GM18873 (cell line): ENCODE data around the gene FARP2.

ENCODE experiments used
- ATAC-seq: cut with Tn5 transposase; IDR thresholded peaks from one replicate; pipeline ENCODE4 v1.9.1; 2021; ENCODE audit warnings: mild to moderate bottlenecking, moderate library complexity, moderate number of reproducible peaks; ENCODE audit not compliant: unreplicated experiment, low FRiP score

Gene FARP2

GRCh38 chr2:241482126-241482955 lies 126.3 kb downstream of the FARP2 start:
- ATAC-seq: no peak

GRCh38 chr2:241483305-241483704 lies 127.2 kb downstream of the FARP2 start:
- ATAC-seq: no peak

- ATAC-seq: no peak
Observed at GRCh38 chr2:241485172-241485911, 129.3 kb downstream of the FARP2 start.

DNA sequence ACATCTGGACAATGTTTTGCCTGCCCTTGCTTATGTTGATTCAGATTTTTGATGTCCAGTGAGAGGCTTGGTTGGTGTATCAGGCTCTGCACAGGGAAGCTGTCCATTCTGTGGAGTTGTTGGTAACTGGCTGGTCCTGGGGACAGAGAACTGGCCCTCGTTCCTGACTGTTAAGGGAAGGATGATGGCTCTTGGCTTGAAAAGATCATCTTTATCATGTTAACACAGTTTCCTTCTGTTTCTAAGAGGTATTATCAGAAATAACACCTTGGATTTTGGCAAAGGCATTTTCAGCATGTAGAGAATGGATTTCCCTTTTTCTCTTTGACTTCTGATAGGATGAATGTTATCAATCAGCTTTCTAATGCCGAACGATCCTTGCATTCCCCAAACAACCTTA lies 133.0 kb downstream of the FARP2 start:
- no peak for ATAC-seq

DNA sequence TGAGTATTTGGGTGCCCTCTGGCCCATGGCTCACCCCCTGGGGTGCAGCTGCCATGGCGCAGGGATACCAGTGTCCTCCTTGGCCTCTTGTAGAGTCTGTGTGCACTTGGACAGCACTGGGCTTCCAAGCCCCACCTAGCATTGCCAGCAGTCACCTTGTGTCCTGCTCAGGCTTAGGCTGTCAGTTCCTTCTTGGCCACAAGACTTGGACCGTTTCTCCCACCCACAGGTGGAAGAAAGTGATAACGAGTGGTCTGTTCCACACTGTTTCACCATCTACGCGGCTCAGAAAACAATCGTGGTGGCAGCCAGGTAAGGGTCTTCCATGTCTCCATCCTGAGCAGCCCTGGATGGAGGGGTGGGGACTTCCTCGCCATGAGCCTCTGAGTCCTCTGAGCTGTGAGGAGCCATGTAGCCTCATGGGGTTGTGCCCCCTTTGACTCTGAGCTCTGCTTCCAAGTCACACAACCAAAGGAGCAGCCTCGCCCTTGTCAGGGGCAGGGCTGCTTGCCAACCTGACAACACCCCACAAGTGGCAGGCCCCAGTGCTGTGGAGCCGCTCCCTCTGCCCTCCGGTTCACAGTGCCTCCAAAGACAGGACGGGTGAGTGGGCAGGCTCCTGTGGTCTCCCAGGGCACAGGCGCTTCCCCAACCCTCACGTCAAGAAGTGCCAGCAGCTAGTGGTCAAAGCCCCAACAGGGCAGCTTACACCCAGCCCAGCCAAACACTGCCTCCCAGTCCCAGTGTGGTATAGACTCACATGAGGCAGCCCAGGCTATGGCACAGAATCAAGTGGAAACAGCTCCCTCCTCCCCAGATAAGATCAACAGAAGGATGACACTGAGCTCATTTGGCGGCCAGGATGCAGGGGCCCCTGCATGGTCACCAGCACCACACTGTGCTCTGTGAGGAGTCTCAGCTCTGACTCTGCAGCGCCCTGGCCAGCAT lies 133.9 kb downstream of the FARP2 start:
- no peak for ATAC-seq

GRCh38 chr2:241490825-241491506 lies 134.9 kb downstream of the FARP2 start:
- ATAC-seq: no peak

DNA sequence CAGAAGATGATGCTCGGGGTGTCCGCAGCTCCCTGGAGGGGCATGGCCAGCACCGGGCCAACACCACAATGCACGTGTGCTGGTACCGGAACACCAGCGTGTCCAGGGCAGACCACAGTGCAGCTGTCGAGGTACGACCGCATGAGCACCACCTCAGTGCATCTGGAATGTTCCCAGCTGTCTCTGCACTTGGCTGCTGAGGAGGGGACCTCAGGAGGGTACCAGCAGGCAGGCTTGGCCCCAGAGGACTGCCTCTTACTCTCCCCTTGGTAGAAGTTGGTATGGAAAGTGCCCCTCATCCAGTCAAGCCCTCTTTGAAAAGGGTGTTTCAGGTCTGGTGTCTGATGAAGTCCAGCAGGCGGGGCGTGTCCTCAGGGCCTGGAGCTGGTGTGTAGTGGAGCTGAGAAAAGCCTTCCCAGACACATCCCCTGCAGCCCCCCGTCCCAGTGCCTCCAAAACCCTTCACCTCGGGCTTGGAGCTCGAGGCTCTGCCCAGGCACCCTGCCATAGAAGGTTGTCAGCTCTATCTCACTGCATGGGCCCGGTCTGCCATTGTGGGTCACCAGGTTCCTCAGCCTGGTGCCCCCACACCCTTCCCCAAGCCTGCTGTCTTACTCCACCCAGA lies 135.6 kb downstream of the FARP2 start:
- ATAC-seq: no peak

DNA sequence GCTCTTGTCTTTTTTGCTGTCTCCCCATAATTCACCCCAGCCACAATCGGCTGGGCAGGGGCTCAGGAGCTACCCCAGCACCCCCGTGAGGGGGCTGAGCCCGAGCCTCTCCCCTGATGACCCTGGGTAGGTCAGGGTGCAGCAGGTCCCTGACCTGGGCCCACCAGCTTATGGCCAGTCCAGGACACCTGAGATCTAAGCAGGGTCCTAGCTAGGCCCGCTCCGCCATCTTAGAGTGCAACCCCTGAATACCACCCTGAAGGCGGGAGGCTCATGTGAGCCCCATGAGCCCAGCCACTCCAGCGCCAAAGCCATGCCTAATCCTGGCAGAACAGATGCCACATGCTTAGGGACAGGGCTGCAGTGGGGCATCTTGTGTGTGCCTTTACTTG lies 136.1 kb downstream of the FARP2 start:
- ATAC-seq: no peak

DNA sequence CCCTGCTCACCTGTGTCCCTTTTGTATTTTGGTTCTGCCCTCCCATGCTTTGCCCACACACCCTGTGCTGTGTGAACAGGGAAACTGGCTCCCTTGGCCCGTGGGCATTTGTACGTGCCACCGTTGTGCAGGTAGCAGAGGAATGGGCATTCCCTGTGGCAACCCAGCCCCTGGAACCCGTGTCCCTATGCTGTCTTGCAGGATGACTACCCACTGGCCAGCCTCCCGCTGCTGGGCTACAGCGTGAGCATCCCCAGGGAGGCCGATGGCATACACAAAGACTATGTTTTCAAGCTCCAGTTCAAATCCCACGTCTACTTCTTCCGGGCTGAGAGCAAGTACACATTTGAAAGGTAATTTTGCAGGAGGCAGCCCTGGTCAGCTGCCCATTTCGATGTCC lies 137.0 kb downstream of the FARP2 start:
- no peak for ATAC-seq

DNA sequence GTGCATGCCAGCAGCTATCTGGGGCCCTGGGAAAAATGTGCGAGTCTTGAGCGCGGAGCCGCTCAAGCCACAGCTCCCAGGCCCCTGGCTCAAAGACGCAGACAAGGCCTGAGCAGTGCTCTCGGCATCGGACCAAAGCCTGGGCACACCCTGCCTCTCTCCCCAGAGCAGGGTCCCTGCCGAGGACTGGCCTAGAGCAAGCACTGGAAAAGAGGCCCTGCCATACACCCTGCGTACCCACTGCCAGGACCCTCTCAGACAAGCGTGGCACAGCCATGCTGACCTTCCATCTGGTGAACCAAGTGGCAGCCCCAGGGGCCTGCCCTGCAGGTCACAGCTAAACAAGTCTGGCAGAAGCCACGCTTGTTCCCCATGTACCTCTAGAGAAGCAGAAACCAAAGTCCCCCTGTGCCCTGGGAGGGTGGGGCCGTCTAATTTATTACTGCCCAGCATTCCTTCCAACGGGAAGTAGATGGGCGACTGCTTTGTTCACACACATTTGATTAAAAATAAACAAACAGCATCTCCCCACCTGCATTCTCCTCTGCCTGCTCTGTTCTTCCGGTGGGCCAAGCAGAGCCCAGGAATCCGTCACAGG lies 138.3 kb downstream of the FARP2 start:
- ATAC-seq: no peak

GRCh38 chr2:241495172-241496002 lies 139.3 kb downstream of the FARP2 start:
- ATAC-seq: no peak

GRCh38 chr2:241496003-241496707 lies 140.1 kb downstream of the FARP2 start:
- ATAC-seq: no peak

GRCh38 chr2:241496904-241497877 lies 141.1 kb downstream of the FARP2 start:
- ATAC-seq: no peak

- ATAC-seq: no peak
Observed at GRCh38 chr2:241498115-241499070, 142.3 kb downstream of the FARP2 start.

DNA sequence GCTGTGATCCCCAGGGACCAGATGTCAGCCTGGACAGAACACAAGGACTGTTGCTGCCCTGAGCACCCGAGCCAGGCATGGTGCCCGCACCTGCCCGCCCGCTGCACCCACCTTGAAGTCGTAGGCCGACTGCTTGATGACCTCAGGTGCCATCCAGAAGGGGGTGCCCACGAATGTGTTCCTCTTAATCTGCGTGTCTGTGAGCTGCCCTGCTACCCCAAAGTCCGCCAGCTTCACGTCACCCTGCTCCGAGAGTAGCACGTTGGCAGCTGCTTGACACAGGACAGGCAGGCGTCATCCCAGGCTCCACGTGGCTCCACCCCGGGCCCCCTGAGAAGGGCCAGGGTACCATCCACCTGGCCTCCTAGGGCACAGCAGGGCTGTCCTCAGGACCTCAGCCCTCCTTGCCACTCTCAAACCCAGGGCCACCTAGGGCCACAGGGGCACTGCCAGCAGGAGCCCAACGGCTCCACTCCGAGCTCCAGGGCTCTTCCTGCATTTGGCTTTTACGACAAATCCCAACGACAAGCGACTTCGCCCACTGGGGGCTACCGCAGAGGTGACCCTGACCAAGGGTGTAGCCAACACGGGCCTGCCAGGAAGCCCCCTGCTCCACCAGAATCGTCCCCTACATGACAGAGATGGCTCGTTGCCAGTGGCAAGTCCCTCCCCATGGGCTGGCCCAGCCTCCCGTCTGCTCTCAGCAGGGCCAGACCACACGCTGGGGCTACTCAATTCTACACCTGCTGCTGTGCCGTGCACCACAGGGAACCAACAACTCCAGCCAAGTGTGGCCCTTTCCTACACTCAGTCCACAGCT lies 143.3 kb downstream of the FARP2 start:
- no peak for ATAC-seq
